Kidney epithelial cell (primary cell): ENCODE results near the gene NRP2. TPM values are rescaled to one million over a fixed set of nuclear protein-coding genes. Genes with fewer than 3 reads are reported as not detected.

ENCODE experiments used
- DNase-seq: peaks from one replicate; pipeline ENCODE4 v3.0.0-alpha.2; 2010; ENCODE audit warnings: low read depth
- H3K27me3 ChIP-seq: 2 replicates; pipeline ENCODE4 v1.6.0; 2011; ENCODE audit warnings: low read length; ENCODE audit not compliant: control insufficient read depth, insufficient read depth
- H3K36me3 ChIP-seq: 2 replicates; pipeline ENCODE4 v1.5.1; 2011; ENCODE audit warnings: low read length; ENCODE audit not compliant: control insufficient read depth, insufficient read depth
- H3K4me3 ChIP-seq: 2 replicates; pipeline ENCODE4 v1.5.1; 2011; ENCODE audit warnings: low read depth, mild to moderate bottlenecking, control low read depth, low read length
- CTCF ChIP-seq: IDR thresholded peaks from 2 replicates; pipeline ENCODE4 v1.5.1; 2011; ENCODE audit warnings: mild to moderate bottlenecking, moderate library complexity, low read length, control low read depth, inconsistent platforms; ENCODE audit not compliant: insufficient read depth, poor library complexity, severe bottlenecking
- total RNA-seq: library from RNA; depleted of rRNA; stranded (reverse); fragments of >200 nt; gene quantifications from 2 replicates; pipeline ENCODE4 v1.2.3, GENCODE V29; 2015

Gene NRP2
- total RNA-seq, 1 donor from 2014 or later = 78.6 TPM

- Histone ChIP-seq H3K27me3 (no peaks in the 10 kb centered on the region), H3K36me3 (no peaks in the 10 kb centered on the region), H3K4me3 (no peak overlapping the region)
- DNase-seq = no peak
- no peak for TF ChIP-seq CTCF
Observed at GRCh38 chr2:205698286-205699268, 16.3 kb downstream of the NRP2 start.

GRCh38 chr2:205699515-205700289 is 17.4 kb downstream of the NRP2 start:
- no peak for TF ChIP-seq CTCF
- no peaks in the 10 kb centered on the region for H3K36me3 ChIP-seq
- H3K27me3 ChIP-seq = no peaks in the 10 kb centered on the region
- H3K4me3 ChIP-seq = no peak overlapping the region
- no peak for DNase-seq

GRCh38 chr2:205700331-205701132 is 18.2 kb downstream of the NRP2 start:
- DNase-seq = no peak
- H3K27me3 ChIP-seq = no peaks in the 10 kb centered on the region
- no peak overlapping the region for H3K4me3 ChIP-seq
- TF ChIP-seq CTCF = no peak
- no peaks in the 10 kb centered on the region for H3K36me3 ChIP-seq

- H3K4me3 ChIP-seq = no peak overlapping the region
- no peaks in the 10 kb centered on the region for H3K27me3 ChIP-seq
- no peaks in the 10 kb centered on the region for H3K36me3 ChIP-seq
- DNase-seq = no peak
- no peak for TF ChIP-seq CTCF
Observed at GRCh38 chr2:205701509-205701908, 19.2 kb downstream of the NRP2 start.

- H3K27me3 ChIP-seq = no peaks in the 10 kb centered on the region
- DNase-seq = no peak
- no peak for TF ChIP-seq CTCF
Observed at GRCh38 chr2:205702576-205702975, 20.3 kb downstream of the NRP2 start.

More at GRCh38 chr2:205702576-205702975, 20.3 kb downstream of the NRP2 start:
- H3K36me3 ChIP-seq = no peaks in the 10 kb centered on the region
- no peak overlapping the region for H3K4me3 ChIP-seq
